Measurements from ENCODE around the gene LSM5. TPM values are rescaled to one million over a fixed set of nuclear protein-coding genes. Genes with fewer than 3 reads are reported as not detected.

The LSM5 gene
- polyA plus RNA-seq, 1 donor = 70.1 TPM

GRCh38 chr7:32494946-32495297, 4.7 kb upstream of the LSM5 start:
- H3K36me3 ChIP-seq (ENCODE audit: control insufficient read depth, insufficient read depth, low read length) = peaks cover 2% of the 10 kb centered on the region
- WGBS (ENCODE audit: insufficient coverage, low lambda C conversion rate) = 0% methylated on average over 3 of the region's 14 CpGs
- DNase-seq = no peak
- peak overlapping the region; percentile 97 for H3K27ac ChIP-seq (ENCODE audit: low read length)
- H3K4me3 ChIP-seq (ENCODE audit: low read length) = peak overlapping the region; percentile 79
- no peaks in the 10 kb centered on the region for H3K9me3 ChIP-seq (ENCODE audit: control insufficient read depth, low read depth, low read length)
- H3K4me1 ChIP-seq (ENCODE audit: control insufficient read depth, insufficient read depth, low read length) = no peaks in the 10 kb centered on the region
- H3K27me3 ChIP-seq (ENCODE audit: control insufficient read depth, insufficient read depth, low read length) = no peaks in the 10 kb centered on the region

- no peak for DNase-seq
- Histone ChIP-seq H3K27ac (ENCODE audit: low read length) (peak overlapping the region; percentile 93), H3K9me3 (ENCODE audit: control insufficient read depth, low read depth, low read length) (no peaks in the 10 kb centered on the region), H3K27me3 (ENCODE audit: control insufficient read depth, insufficient read depth, low read length) (no peaks in the 10 kb centered on the region), H3K4me3 (ENCODE audit: low read length) (peak overlapping the region; percentile 89), H3K4me1 (ENCODE audit: control insufficient read depth, insufficient read depth, low read length) (peaks cover 9% of the 10 kb centered on the region), H3K36me3 (ENCODE audit: control insufficient read depth, insufficient read depth, low read length) (peaks cover 13% of the 10 kb centered on the region)
- no CpG with 5 or more reads among the region's 9 CpGs for WGBS (ENCODE audit: insufficient coverage, low lambda C conversion rate)
Observed at GRCh38 chr7:32489788-32490126, 423 bp downstream of the LSM5 start.

GRCh38 chr7:32481921-32482320, 8.3 kb downstream of the LSM5 start:
- DNase-seq = peak in 1 of 2 donors; percentile 27
- Histone ChIP-seq H3K9me3 (ENCODE audit: control insufficient read depth, low read depth, low read length) (no peaks in the 10 kb centered on the region), H3K27me3 (ENCODE audit: control insufficient read depth, insufficient read depth, low read length) (no peaks in the 10 kb centered on the region), H3K27ac (ENCODE audit: low read length) (peak overlapping the region; percentile 23), H3K4me1 (ENCODE audit: control insufficient read depth, insufficient read depth, low read length) (peaks cover 9% of the 10 kb centered on the region), H3K36me3 (ENCODE audit: control insufficient read depth, insufficient read depth, low read length) (peaks cover 6% of the 10 kb centered on the region), H3K4me3 (ENCODE audit: low read length) (no peak overlapping the region)
- no CpG with 5 or more reads among the region's 3 CpGs for whole genome bisulfite sequencing (ENCODE audit: insufficient coverage, low lambda C conversion rate)

GRCh38 chr7:32481176-32481575, 9.0 kb downstream of the LSM5 start:
- WGBS (ENCODE audit: insufficient coverage, low lambda C conversion rate) = no CpG with 5 or more reads among the region's 1 CpG
- no peak for DNase-seq
- H3K4me3 ChIP-seq (ENCODE audit: low read length) = no peak overlapping the region
- H3K27ac ChIP-seq (ENCODE audit: low read length) = no peak overlapping the region
- H3K36me3 ChIP-seq (ENCODE audit: control insufficient read depth, insufficient read depth, low read length) = peaks cover 3% of the 10 kb centered on the region
- H3K9me3 ChIP-seq (ENCODE audit: control insufficient read depth, low read depth, low read length) = no peaks in the 10 kb centered on the region
- peaks cover 3% of the 10 kb centered on the region for H3K27me3 ChIP-seq (ENCODE audit: control insufficient read depth, insufficient read depth, low read length)
- peaks cover 9% of the 10 kb centered on the region for H3K4me1 ChIP-seq (ENCODE audit: control insufficient read depth, insufficient read depth, low read length)

GRCh38 chr7:32479574-32480200, 10.5 kb downstream of the LSM5 start:
- WGBS (ENCODE audit: insufficient coverage, low lambda C conversion rate) = no CpG with 5 or more reads among the region's 2 CpGs
- peak in 1 of 2 donors; percentile 23 for DNase-seq
- no peak overlapping the region for H3K27ac ChIP-seq (ENCODE audit: low read length)

GRCh38 chr7:32477649-32477980, 12.6 kb downstream of the LSM5 start:
- DNase-seq = no peak
- Histone ChIP-seq H3K4me1 (ENCODE audit: control insufficient read depth, insufficient read depth, low read length) (peaks cover 9% of the 10 kb centered on the region), H3K9me3 (ENCODE audit: control insufficient read depth, low read depth, low read length) (no peaks in the 10 kb centered on the region), H3K4me3 (ENCODE audit: low read length) (no peak overlapping the region), H3K36me3 (ENCODE audit: control insufficient read depth, insufficient read depth, low read length) (no peaks in the 10 kb centered on the region), H3K27me3 (ENCODE audit: control insufficient read depth, insufficient read depth, low read length) (peaks cover 5% of the 10 kb centered on the region), H3K27ac (ENCODE audit: low read length) (no peak overlapping the region)
- WGBS (ENCODE audit: insufficient coverage, low lambda C conversion rate) = no CpG with 5 or more reads among the region's 1 CpG

More at GRCh38 chr7:32479574-32480200, 10.5 kb downstream of the LSM5 start:
- Histone ChIP-seq H3K4me3 (ENCODE audit: low read length) (no peak overlapping the region), H3K9me3 (ENCODE audit: control insufficient read depth, low read depth, low read length) (no peaks in the 10 kb centered on the region), H3K27me3 (ENCODE audit: control insufficient read depth, insufficient read depth, low read length) (peaks cover 5% of the 10 kb centered on the region), H3K4me1 (ENCODE audit: control insufficient read depth, insufficient read depth, low read length) (peaks cover 9% of the 10 kb centered on the region), H3K36me3 (ENCODE audit: control insufficient read depth, insufficient read depth, low read length) (no peaks in the 10 kb centered on the region)

GRCh38 chr7:32476816-32477648, 13.1 kb downstream of the LSM5 start:
- DNase-seq = no peak
- WGBS (ENCODE audit: insufficient coverage, low lambda C conversion rate) = no CpG with 5 or more reads among the region's 3 CpGs
- H3K4me1 ChIP-seq (ENCODE audit: control insufficient read depth, insufficient read depth, low read length) = peaks cover 9% of the 10 kb centered on the region

GRCh38 chr7:32474008-32474407, 16.2 kb downstream of the LSM5 start:
- H3K4me3 ChIP-seq (ENCODE audit: low read length) = no peak overlapping the region
- no peak overlapping the region for H3K27ac ChIP-seq (ENCODE audit: low read length)
- no CpG with 5 or more reads among the region's 1 CpG for WGBS (ENCODE audit: insufficient coverage, low lambda C conversion rate)

More at GRCh38 chr7:32476816-32477648, 13.1 kb downstream of the LSM5 start:
- Histone ChIP-seq H3K36me3 (ENCODE audit: control insufficient read depth, insufficient read depth, low read length) (no peaks in the 10 kb centered on the region), H3K27me3 (ENCODE audit: control insufficient read depth, insufficient read depth, low read length) (peaks cover 5% of the 10 kb centered on the region), H3K9me3 (ENCODE audit: control insufficient read depth, low read depth, low read length) (no peaks in the 10 kb centered on the region), H3K4me3 (ENCODE audit: low read length) (no peak overlapping the region), H3K27ac (ENCODE audit: low read length) (no peak overlapping the region)

GRCh38 chr7:32472015-32472414, 18.2 kb downstream of the LSM5 start:
- peaks cover 5% of the 10 kb centered on the region for H3K27me3 ChIP-seq (ENCODE audit: control insufficient read depth, insufficient read depth, low read length)
- no peak overlapping the region for H3K4me3 ChIP-seq (ENCODE audit: low read length)
- no peaks in the 10 kb centered on the region for H3K9me3 ChIP-seq (ENCODE audit: control insufficient read depth, low read depth, low read length)
- DNase-seq = no peak
- H3K27ac ChIP-seq (ENCODE audit: low read length) = no peak overlapping the region
- 92% methylated on average over 6 of the region's 9 CpGs for WGBS (ENCODE audit: insufficient coverage, low lambda C conversion rate)
- H3K36me3 ChIP-seq (ENCODE audit: control insufficient read depth, insufficient read depth, low read length) = no peaks in the 10 kb centered on the region
- no peaks in the 10 kb centered on the region for H3K4me1 ChIP-seq (ENCODE audit: control insufficient read depth, insufficient read depth, low read length)

More at GRCh38 chr7:32474008-32474407, 16.2 kb downstream of the LSM5 start:
- Histone ChIP-seq H3K4me1 (ENCODE audit: control insufficient read depth, insufficient read depth, low read length) (no peaks in the 10 kb centered on the region), H3K27me3 (ENCODE audit: control insufficient read depth, insufficient read depth, low read length) (peaks cover 5% of the 10 kb centered on the region), H3K36me3 (ENCODE audit: control insufficient read depth, insufficient read depth, low read length) (no peaks in the 10 kb centered on the region), H3K9me3 (ENCODE audit: control insufficient read depth, low read depth, low read length) (no peaks in the 10 kb centered on the region)
- no peak for DNase-seq

- no peak overlapping the region for H3K4me3 ChIP-seq (ENCODE audit: low read length)
- no CpG with 5 or more reads among the region's 5 CpGs for WGBS (ENCODE audit: insufficient coverage, low lambda C conversion rate)
- H3K36me3 ChIP-seq (ENCODE audit: control insufficient read depth, insufficient read depth, low read length) = no peaks in the 10 kb centered on the region
- peaks cover 3% of the 10 kb centered on the region for H3K27me3 ChIP-seq (ENCODE audit: control insufficient read depth, insufficient read depth, low read length)
- no peaks in the 10 kb centered on the region for H3K4me1 ChIP-seq (ENCODE audit: control insufficient read depth, insufficient read depth, low read length)
- no peak overlapping the region for H3K27ac ChIP-seq (ENCODE audit: low read length)
- no peaks in the 10 kb centered on the region for H3K9me3 ChIP-seq (ENCODE audit: control insufficient read depth, low read depth, low read length)
- no peak for DNase-seq
Observed at GRCh38 chr7:32470871-32471270, 19.3 kb downstream of the LSM5 start.

Measured in large intestine (tissue), 3 donors.